Measurements from ENCODE around the gene CCNG2.

DNA sequence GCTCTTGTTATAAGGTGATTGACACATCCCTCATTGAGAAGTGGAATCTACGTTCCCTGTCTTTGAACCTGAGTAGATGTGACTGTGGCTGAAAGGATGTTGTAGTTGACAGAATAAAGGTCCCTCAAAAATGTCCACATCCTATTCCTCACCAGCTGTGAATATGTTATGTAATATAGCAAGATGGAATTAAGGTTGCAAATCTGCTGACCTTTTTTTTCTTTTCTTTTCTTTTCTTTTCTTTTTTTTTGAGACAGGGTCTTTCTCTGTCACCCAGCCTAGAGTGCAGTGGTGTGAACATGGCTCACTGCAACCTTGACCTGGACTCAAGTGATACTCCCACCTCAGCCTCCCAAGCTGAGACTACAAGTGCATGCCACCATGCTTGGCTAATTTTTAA is 7.2 kb upstream of the CCNG2 start:
- no peak for TF ChIP-seq POLR2A (IDR thresholded peaks at IDR 0.05; ENCODE audit: low read depth, low read length)
- TF ChIP-seq CEBPB (IDR thresholded peaks at IDR 0.05; ENCODE audit: low read depth, low read length): no peak

Measured in IMR-90 (cell line).